SU-DHL-6 (cell line): ENCODE results near the gene MPC1.

Source experiments
- EZH2phosphoT487 ChIP-seq: fragments of 200-600 bp; sonication (generic), shearing (Covaris generic); conservative IDR thresholded peaks from 2 replicates; pipeline ENCODE4 v1.6.1; 2018; ENCODE audit warnings: mild to moderate bottlenecking, antibody characterized with exemption, low read length, moderate library complexity, mixed read lengths
- TF ChIP-seq, protein P1 (sequence below): fragments of 200-600 bp; sonication (generic); IDR thresholded peaks from one replicate; pipeline ENCODE4 v1.5.1; 2017; ENCODE audit warnings: antibody characterized with exemption, mild to moderate bottlenecking, low read length, moderate library complexity; ENCODE audit not compliant: insufficient read depth, poor library complexity, severe bottlenecking

GRCh38 chr6:166430269-166430668 is 47.5 kb upstream of the MPC1 start:
- TF ChIP-seq, protein P1, sequence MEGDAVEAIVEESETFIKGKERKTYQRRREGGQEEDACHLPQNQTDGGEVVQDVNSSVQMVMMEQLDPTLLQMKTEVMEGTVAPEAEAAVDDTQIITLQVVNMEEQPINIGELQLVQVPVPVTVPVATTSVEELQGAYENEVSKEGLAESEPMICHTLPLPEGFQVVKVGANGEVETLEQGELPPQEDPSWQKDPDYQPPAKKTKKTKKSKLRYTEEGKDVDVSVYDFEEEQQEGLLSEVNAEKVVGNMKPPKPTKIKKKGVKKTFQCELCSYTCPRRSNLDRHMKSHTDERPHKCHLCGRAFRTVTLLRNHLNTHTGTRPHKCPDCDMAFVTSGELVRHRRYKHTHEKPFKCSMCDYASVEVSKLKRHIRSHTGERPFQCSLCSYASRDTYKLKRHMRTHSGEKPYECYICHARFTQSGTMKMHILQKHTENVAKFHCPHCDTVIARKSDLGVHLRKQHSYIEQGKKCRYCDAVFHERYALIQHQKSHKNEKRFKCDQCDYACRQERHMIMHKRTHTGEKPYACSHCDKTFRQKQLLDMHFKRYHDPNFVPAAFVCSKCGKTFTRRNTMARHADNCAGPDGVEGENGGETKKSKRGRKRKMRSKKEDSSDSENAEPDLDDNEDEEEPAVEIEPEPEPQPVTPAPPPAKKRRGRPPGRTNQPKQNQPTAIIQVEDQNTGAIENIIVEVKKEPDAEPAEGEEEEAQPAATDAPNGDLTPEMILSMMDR, result no peak
- TF ChIP-seq EZH2phosphoT487, result no peak
